Measurements from ENCODE around the gene SYNDIG1. TPM values are rescaled to one million over a fixed set of nuclear protein-coding genes. Genes with fewer than 3 reads are reported as not detected.

The SYNDIG1 gene
- total RNA-seq, 1 experiment from 2014 or later, result not detected

DNA sequence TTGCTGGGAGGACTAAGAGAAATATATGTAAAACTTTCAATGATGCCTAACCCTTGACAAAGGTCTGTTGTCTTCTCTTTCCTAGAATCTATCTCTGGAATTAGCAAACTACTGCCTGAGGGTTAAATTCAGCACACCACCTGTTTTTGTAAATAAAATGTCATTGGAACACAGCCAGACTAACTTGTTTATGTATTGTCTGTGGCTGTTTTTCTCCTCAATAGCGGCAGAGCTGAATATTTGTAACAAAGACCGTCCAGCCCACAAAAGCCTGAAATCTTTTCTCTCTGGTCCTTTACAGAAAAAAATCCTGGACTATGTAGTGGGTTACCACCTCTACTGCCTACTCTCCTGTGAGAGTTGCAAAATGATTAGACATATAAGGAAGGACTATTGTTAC lies 33.3 kb upstream of the SYNDIG1 start:
- H3K36me3 ChIP-seq (ENCODE audit: control insufficient read depth, insufficient read depth, low read length), result no peaks in the 10 kb centered on the region
- no peaks in the 10 kb centered on the region for H3K4me1 ChIP-seq (ENCODE audit: control insufficient read depth, insufficient read depth, low read length)
- H3K9me3 ChIP-seq (ENCODE audit: control insufficient read depth, insufficient read depth, low read depth, low read length), result no peaks in the 10 kb centered on the region
- no peak for ATAC-seq
- TF ChIP-seq, protein P1, sequence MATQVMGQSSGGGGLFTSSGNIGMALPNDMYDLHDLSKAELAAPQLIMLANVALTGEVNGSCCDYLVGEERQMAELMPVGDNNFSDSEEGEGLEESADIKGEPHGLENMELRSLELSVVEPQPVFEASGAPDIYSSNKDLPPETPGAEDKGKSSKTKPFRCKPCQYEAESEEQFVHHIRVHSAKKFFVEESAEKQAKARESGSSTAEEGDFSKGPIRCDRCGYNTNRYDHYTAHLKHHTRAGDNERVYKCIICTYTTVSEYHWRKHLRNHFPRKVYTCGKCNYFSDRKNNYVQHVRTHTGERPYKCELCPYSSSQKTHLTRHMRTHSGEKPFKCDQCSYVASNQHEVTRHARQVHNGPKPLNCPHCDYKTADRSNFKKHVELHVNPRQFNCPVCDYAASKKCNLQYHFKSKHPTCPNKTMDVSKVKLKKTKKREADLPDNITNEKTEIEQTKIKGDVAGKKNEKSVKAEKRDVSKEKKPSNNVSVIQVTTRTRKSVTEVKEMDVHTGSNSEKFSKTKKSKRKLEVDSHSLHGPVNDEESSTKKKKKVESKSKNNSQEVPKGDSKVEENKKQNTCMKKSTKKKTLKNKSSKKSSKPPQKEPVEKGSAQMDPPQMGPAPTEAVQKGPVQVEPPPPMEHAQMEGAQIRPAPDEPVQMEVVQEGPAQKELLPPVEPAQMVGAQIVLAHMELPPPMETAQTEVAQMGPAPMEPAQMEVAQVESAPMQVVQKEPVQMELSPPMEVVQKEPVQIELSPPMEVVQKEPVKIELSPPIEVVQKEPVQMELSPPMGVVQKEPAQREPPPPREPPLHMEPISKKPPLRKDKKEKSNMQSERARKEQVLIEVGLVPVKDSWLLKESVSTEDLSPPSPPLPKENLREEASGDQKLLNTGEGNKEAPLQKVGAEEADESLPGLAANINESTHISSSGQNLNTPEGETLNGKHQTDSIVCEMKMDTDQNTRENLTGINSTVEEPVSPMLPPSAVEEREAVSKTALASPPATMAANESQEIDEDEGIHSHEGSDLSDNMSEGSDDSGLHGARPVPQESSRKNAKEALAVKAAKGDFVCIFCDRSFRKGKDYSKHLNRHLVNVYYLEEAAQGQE (IDR thresholded peaks at IDR 0.05; ENCODE audit: insufficient read depth in 1 of 2, low read depth in 2 of 2, low read length in 1 of 2), result no peak
- TF ChIP-seq POLR2AphosphoS5 (IDR thresholded peaks at IDR 0.05; ENCODE audit: low read depth, low read length) (no peak), SIN3A (IDR thresholded peaks at IDR 0.05; ENCODE audit: borderline replicate concordance, insufficient read depth, low read depth, low read length) (no peak)
- peaks cover 9% of the 10 kb centered on the region for H3K27me3 ChIP-seq (ENCODE audit: control insufficient read depth, insufficient read depth, low read length)
- no peak overlapping the region for H3K27ac ChIP-seq (ENCODE audit: low read length)
- no peak overlapping the region for H3K4me3 ChIP-seq (ENCODE audit: low read depth in 2 of 2, low read length in 2 of 2)
- no TSS peak for BruUV-seq (replicated peaks)
- ChIA-PET CTCF (no interaction called here), POLR2A (no interaction called here)
- no peak for DNase-seq (ENCODE audit: low read depth, low spot score)
- in situ Hi-C loops (cut with HindIII; ENCODE audit: low pct_unique_long_range_greater_than_20kb, low sequenced_read_pairs) (no loop called here), intact Hi-C loops (cut with micrococcal nuclease; ENCODE audit: unreplicated experiment) (no loop called here)

DNA sequence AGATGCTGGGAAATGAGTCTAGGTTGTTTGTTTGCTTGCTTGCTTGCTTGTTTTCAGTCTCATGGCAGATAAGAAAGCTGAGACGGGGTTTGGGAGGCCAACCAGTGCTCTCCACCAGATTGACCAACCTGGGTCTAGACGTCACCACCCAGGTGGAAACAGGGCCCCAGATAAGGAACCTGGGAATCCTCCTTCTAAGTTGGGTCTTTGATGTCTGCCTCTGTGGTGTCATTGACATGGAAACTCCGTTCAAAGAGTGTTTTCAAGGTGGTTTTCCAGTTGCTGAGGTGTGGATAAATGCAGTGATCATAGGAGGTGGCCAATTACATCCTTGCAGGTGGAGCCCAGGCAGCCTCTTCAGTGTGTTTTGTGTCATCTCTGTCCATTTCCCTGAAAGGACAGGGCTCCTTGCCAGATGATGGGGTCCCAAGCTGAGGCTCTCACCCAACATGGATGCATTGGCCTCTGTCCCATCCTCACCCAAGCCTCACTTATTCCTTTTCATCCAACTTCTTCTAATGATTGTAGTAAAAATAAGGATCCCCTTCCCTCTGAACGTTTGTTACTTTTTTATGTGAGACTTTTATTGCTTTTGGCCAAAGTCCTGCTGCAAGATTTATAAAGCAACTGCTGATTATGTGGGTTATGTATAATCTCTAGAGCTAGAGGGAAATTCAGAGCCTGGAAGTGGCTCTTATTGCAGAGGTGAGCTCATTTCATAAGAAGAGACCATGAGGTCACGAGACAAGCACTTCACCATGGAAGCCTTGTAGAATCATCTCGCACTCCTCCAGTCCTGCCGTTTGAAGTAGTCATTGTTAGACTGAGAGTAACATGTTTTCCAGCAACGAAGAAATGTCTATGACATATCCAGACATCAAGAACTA lies 32.0 kb upstream of the SYNDIG1 start:
- TF ChIP-seq POLR2AphosphoS5 (IDR thresholded peaks at IDR 0.05; ENCODE audit: low read depth, low read length) (no peak), SIN3A (IDR thresholded peaks at IDR 0.05; ENCODE audit: borderline replicate concordance, insufficient read depth, low read depth, low read length) (no peak), TCF7L2 (IDR thresholded peaks at IDR 0.05; ENCODE audit: low read depth, low read length) (no peak)
- TF ChIP-seq, protein P1 (IDR thresholded peaks at IDR 0.05; ENCODE audit: insufficient read depth in 1 of 2, low read depth in 2 of 2, low read length in 1 of 2), result no peak
- TF ChIP-seq, protein P2, sequence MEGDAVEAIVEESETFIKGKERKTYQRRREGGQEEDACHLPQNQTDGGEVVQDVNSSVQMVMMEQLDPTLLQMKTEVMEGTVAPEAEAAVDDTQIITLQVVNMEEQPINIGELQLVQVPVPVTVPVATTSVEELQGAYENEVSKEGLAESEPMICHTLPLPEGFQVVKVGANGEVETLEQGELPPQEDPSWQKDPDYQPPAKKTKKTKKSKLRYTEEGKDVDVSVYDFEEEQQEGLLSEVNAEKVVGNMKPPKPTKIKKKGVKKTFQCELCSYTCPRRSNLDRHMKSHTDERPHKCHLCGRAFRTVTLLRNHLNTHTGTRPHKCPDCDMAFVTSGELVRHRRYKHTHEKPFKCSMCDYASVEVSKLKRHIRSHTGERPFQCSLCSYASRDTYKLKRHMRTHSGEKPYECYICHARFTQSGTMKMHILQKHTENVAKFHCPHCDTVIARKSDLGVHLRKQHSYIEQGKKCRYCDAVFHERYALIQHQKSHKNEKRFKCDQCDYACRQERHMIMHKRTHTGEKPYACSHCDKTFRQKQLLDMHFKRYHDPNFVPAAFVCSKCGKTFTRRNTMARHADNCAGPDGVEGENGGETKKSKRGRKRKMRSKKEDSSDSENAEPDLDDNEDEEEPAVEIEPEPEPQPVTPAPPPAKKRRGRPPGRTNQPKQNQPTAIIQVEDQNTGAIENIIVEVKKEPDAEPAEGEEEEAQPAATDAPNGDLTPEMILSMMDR (IDR thresholded peaks at IDR 0.05), result no peak
- no TSS peak for BruUV-seq (replicated peaks)
- in situ Hi-C loops (cut with HindIII; ENCODE audit: low pct_unique_long_range_greater_than_20kb, low sequenced_read_pairs) (no loop called here), intact Hi-C loops (cut with micrococcal nuclease; ENCODE audit: unreplicated experiment) (no loop called here)
- Histone ChIP-seq H3K9me3 (ENCODE audit: control insufficient read depth, insufficient read depth, low read depth, low read length) (no peaks in the 10 kb centered on the region), H3K27me3 (ENCODE audit: control insufficient read depth, insufficient read depth, low read length) (peaks cover 9% of the 10 kb centered on the region), H3K36me3 (ENCODE audit: control insufficient read depth, insufficient read depth, low read length) (no peaks in the 10 kb centered on the region), H3K27ac (ENCODE audit: low read length) (no peak overlapping the region), H3K4me3 (ENCODE audit: low read depth in 2 of 2, low read length in 2 of 2) (no peak overlapping the region), H3K4me1 (ENCODE audit: control insufficient read depth, insufficient read depth, low read length) (no peaks in the 10 kb centered on the region)
- ChIA-PET POLR2A (no interaction called here), CTCF (no interaction called here)
- DNase-seq (ENCODE audit: low read depth, low spot score) (no peak), ATAC-seq (no peak)

Data from Panc1 (cell line).